ENCODE results near the gene PIAS1.

PIAS1 gene

DNA sequence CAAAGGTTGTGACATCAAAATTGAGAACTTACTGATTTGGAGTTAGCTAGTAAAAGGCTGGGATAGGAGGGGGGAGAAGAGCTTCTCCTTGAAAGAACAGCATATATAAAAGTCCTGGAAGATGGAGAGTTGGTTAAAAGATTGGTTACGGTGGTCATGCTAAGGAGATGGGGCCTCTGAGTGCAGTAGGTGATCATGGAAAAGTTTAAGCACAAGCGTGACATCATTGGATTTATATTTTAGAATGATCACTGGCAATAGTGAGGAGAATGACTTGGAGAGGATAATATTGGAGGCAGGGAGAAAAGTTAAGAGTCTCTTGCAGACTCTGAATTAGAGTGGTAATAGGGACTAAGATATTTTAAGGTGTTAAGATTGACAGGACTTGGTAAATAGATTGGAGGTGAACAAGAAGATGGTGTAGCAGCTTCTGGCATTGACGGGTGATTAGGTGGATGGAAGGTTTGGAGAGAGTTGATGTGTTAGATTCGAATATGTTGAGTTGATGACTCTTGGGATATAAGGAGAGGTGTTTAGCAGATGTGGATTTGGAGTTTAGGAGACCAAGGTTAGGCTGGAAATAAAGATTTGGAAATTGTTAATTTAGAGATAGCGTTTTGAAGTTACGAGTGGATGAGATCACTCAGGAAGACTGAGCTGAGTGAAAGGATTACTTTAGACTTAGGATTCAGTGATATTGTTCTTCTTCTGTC, 19.6 kb downstream of the PIAS1 start:
- no peak for DNase-seq

DNA sequence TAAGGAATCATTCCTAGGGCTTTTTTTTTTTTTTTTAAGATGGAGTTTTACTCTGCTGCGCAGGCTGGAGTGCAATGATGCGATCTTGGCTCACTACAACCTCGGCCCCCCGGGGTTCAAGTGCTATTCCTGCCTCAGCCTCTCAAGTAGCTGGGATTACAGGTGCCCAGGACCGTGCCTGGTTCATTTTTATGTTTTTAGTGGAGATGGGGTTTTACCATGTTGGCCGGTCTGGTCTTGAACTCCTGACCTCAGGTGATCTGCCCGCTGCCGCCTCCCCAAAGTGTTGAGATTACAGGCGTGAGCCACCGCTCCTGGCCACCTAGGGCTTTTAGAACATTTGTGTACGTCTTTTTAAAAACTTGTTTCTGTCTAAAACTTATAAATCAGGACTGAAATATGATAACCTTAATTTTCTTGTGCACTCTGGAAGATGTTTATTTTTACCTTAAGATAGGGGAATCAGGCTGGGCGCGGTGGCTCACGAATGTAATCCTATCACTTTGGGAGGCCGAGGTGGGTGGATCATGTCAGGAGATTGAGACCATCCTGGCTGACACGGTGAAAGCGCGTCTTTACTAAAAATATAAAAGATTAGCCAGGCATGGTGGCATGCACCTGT, 21.8 kb downstream of the PIAS1 start:
- DNase-seq = no peak

DNA sequence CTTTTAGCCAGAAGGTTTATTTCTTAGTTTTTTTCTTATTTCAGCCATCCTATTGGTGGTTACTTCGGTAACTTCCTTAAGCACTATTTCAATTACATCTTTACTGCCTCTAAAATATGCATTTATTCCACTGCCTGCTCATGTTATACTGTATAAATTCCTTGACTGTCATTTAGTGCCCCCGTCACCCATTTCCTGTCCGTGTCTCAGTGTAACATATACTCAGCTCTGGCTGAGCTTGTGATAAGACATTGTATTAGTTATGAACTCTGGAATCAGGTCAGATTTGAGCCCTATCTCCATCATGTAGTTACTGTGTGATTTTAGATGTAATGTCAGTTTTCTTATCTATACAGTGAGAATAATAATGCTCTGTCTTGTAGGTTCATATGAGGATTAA, 24.2 kb downstream of the PIAS1 start:
- no peak for DNase-seq

DNA sequence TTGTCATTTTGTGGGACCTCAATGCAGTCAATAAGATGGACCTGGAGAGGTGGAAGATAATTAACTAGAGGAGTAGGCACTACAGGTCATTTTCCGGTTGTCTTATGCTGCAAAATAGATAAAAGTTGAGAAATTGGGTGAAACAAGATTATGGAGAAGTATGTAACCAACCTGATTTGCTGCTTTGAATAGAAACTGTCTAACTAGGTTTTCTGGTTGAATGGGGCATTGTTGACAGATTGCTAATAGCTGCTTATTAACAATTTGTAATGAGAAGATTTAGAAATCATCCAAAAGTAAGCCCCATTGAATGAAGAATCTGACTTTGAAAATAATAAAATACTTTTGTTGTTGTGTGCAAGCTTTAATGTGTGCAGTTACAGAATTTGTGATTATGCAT, 26.2 kb downstream of the PIAS1 start:
- DNase-seq = no peak

DNA sequence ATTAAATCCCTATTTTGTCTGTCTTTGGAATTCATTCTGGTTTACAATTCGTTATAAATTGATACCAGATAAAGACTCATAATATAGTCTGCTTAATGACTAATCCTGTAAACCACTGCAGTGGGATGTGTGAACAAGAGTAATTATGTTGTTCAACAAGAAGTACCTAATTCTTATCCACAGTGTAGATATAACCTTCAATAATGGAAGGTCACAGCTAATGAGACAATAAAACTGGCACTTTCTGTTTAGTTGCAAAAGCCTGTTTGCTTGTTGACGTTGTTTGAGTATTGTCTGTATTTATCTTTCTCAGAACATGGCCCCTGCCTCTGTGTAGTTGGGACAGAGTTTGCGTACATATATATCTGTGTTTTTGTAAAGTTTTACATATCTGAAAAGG, 26.7 kb downstream of the PIAS1 start:
- no peak for DNase-seq

DNA sequence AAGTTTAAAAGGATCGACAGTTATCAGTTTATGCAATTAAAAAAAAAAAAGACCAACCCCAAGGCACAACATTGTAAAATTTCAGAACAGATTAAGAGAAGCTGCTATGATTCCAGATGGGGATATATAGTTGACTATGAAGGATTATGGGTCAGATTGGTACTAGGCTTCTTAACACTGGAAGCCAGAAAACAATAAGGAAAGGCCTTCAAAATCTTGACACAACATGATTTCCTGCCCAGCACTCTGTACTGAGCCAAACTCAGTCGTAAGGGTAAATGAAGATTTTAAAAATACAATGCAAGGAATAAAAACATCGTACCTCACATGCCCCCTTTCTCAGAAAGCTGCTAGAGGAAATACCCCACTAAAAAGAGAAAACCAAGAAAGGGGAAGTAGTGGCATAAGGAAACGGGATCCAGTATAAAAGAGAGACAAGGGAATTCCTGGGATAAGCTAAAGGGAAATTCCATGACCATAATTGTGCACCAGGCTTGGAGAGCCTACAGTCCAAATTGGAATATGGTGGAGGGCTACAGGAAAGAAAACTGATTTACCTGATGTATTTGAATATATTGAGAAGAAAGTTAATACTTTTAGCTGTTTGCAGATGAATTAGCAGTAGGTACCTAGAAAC, 27.9 kb downstream of the PIAS1 start:
- no peak for DNase-seq

DNA sequence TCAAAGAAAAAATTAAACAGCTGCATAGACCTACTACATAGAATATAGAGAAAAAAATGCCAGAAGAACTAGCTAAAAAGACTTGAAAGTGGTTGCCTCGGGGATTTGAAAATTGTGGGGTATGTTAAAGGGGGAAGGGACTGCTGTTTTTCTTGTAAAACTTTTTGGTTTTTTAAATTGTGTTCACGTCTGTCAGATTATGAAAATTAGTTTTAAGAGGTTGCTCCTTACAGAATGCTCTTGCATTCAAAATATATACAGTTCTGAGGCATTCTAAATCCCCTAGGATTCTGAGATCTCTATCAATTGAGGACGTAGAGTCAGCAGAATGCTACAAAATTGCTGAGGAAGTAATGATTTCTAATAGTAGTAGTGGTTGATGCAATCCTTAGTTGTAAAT, 28.6 kb downstream of the PIAS1 start:
- no peak for DNase-seq

DNA sequence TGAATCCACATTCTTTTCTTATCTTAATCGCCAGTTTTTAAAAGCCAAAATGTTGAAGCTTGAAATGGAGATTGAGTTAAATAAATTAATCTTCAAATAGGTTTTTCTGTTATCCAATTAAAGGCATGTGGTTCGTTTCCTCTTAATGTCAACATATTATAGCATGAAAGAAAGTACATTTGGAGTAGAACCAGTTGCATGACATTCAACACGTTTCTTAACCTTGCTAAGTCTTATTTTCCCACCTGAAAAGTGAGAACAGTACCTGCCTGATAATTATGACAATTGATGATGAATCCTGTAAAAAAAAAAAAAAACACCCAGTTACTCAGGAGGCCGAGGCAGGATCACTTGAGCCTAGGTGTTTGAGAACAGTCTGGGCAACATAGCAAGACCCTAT, 29.3 kb downstream of the PIAS1 start:
- no peak for DNase-seq

DNA sequence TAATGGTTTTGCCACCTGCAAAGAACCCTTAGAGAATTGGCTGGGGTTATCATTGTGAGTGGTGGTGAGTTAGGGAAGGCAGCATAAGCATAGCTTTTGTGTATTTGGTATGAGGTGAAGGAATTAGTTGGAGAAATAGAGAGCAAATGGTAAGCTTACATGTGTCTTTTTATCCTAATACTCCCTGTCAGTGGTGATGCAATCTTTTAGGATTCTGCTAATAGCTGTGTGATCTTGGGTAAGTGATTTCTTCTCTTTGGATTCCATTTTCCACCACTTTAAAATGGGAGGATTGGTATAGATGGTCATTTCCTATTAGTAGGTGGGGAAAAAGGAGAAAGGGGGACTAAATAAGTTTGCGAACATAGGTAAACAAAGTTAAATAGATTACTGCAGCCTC, 30.9 kb downstream of the PIAS1 start:
- no peak for DNase-seq

DNA sequence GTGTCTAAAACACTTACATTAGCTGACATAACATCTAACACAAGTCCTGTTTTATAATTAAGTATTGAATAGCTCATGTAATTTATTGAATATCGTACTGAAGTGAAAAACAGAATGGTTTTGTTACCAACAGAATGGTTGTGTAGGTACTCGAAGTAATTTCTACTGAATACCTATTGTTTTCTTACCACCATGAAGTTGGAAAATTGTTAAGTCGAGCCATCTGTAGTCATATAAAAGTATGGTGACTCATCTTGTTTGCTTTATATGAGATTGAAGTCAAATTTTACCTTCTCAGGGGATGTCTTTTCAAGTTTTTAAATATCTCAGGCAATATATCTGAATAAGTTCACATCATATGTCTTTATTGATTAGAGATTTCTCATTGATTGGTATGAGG, 37.6 kb downstream of the PIAS1 start:
- no peak for DNase-seq

DNA sequence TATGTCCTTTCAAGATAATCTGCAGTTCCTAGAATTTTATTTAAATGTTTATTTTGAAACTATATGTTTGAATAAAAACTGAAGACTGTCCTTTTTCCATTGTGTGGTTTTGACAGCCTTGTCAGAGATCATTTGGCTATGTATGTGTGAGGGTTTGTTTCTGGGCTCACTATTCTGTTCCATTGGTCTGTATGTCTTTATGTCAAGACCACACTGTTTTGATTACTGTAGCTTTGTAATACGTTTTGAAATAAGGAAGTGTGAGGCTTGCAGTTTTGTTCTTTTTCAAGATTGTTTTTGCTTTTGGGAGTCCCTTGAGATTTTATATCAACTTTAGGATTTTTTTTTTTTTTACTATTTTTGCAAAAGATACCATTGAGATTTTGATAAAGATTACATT, 42.0 kb downstream of the PIAS1 start:
- no peak for DNase-seq

DNA sequence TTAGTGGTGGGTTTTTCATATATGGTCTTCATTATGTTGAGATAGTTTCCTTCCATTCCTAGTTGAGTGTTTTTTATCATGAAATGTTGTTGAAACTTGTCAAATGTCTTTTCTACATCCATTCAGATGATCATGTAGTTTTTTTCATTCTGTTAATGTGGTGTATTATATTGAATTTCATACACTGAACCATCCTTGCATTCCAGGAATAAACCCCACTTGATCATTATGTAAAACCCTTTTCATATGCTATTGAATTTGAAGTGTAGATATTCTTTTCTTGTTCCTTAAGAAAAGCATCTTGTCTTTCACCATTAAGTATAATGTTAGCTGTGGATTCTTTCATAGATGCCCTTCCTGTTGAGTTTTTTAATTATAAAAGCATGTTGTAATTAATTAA, 42.9 kb downstream of the PIAS1 start:
- DNase-seq = no peak

DNA sequence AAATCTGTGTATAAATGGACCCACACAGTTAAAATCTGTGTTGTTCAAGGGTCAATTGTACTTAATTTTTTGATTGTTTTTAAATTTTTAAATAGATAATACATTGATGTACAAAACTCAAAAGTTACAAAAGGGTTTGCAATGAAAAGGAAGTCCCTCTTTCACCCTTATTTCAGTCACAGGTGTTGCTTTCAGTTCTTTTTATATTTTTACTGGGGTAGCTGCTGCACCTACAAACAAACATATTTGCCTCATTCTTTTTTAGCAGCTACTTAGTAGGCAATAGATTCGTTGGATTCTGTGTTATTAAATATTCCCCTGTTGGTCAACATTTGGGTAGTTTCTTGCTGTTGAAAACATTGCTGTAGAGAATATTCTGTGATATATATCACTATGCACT, 44.4 kb downstream of the PIAS1 start:
- no peak for DNase-seq

DNA sequence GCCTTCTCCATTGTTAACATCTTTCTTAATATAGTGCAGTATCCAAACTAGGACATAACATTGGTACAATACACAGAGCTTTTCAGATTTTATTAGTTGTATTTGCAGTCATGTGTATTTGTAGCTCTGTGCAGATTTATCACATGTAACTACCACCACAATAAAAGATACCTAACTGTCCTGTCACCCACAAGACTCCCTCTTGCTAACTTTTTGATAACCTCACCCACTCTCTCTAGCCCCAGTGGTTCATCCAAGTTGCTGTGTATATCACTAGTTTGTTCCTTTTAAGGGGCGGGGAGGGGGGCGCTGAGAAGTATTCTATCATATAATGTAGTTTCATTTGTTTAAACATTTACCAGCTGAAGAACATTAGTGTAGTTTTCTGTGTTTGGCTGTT, 46.1 kb downstream of the PIAS1 start:
- no peak for DNase-seq

DNA sequence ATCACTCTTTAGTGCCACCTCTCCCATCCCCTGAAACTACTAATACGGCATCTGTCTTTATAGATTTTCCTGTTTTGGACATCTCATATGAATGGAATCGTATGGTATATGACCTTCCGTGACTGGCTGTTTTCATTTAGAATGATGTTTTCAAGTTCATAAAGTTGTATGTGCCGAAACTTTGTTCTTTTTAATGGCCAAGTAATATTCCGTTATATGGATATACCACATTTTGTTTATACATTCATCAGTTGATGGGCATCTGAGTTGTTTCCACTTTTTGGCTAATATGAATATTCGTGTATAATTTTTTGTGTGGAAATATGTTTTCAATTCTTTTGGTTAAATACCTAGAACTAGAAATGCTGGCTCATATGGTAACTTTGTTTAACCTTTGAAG, 49.5 kb downstream of the PIAS1 start:
- no peak for DNase-seq

DNA sequence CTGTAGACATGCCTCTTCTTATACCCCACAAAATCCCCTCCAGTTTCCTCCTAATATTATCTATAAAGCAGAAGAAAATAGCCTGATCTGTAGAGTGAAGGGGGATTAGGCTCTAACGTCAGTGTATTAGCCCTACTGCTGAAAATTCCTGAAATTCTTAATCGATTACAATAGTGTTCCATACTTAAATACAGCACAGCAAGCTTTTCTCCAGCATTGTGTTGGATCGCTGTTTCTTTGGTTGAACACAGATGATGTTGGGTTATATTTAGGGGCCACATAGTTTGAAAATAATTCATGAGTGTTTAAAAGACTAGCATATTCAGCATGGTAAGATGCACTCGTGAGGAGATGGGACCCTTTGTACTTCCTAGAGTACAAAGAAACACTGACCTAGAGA, 52.5 kb downstream of the PIAS1 start:
- no peak for DNase-seq

DNA sequence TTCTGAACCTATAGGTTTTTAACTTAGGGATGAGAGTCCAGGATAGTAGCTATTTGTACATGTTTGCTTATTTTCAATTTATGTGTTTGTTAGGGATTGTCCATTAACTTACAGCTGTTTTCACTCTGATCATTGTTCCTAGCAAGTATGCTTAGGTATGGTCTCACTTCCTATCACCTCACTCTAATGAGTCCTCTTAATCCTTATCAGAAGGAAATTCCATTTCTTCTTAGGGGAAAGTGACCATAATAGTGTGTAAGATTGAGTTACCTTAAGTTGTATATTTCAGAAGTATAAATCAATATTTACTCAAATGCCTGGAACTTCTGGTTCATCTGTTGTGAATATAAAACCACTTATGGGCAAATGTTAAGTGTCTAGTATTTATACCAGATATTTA, 53.0 kb downstream of the PIAS1 start:
- no peak for DNase-seq

DNA sequence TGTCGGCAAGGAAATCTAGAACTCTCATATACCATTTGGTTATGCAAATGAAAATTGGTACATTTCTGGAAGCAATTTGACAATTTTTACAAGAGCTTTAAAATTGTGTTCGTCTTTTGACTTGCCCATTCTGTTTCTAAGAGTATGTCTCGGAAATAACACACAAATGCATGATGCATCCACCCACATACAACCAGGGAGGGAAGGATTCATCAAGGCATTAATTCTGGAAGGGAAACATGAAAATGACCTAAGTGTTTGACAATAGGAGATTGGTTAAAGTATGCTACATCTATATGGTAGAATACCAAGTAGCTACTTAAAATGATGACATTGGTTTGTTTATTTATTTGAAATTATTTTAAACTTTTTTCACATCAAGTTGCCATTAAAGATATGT, 58.6 kb downstream of the PIAS1 start:
- DNase-seq = no peak

DNA sequence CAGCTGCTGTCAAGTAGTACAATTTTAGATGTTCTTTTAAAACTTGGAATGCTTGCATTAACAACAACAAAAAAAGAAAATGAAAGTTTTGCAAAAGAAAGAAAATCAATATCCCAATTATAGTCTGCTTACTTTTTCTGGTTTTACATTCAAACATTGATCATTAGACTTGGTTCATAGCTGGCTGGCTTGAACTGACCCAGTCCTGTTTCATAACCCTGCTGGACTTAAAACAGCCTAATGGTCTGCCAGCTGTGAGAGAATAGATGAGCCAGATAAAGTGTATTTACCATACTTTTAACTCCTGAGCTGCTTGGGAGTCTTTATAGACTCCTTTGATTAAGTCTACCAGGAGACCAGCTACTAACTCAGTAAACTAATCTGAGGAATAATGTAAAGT, 59.2 kb downstream of the PIAS1 start:
- DNase-seq = no peak

DNA sequence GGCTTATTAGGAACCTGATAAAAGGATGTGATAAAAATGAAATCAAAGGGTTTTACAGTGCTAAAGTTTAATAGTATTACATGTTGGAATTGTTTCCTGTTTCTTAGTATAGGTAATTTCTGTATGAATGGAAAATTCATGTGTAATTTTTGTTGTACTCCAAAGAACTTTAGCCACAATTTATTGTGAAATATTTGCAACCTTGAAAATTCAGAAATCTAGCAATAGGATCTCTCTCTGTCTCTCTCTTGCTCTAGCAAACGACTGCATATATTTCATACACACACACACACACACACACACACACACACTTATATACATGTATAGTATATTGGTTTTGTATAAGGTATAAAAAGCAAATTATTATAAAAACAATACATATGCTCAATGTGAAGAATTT, 59.6 kb downstream of the PIAS1 start:
- no peak for DNase-seq

DNA sequence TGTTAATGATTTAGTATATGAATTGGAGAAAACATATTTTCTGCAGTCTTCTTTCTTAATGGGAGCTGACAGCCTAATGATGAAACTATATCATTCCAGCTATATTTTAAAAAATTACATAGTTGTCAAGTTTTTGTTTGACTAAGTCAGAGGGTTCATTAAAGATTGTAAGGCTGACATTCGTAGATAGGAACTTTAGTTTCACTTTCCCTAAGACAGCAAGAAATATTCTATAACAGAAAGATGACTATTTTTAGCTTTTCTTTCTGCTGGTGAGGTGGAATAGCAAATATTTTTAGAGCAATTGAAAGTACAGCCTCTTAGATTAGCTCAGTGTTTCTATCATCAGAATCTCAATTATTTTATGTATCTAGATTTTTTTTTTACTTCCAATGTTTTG, 60.2 kb downstream of the PIAS1 start:
- peak; percentile 11 for DNase-seq

DNA sequence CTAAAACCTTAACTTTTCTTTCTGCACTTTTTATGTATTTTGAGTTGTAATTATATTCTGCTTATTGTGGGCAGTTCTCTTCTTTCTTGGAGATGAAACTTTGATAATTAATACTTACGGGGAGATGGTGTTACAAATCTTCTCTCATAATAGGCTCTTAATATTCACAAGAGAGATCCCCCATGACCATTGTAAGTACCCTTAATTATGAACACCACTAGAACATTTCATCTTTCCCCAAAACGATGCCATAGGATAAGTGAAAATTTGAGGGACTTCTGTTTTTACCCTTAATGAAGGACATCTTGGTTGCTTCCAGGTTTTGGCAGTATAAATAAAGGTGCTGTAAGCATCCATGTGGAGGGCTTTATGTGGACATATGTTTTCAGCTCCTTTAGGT, 60.7 kb downstream of the PIAS1 start:
- no peak for DNase-seq

DNA sequence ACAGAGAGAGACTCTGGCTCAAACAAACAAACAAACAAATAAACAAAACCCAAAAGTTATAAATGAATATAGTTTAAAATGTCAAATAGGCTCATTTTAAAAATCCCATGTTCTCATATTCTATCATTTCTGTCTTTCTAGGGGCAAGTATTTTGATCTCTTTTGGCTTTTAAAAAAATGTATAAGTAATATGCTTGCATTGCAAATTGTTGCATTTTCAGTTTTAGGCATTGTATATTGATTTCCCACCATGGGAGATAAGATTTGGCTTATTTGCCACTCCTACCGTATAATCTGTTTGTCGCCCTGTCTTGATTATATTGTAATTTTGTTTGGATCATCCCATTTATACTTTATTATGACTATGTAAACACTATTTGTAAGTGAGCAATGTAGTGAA, 70.6 kb downstream of the PIAS1 start:
- DNase-seq = no peak

DNA sequence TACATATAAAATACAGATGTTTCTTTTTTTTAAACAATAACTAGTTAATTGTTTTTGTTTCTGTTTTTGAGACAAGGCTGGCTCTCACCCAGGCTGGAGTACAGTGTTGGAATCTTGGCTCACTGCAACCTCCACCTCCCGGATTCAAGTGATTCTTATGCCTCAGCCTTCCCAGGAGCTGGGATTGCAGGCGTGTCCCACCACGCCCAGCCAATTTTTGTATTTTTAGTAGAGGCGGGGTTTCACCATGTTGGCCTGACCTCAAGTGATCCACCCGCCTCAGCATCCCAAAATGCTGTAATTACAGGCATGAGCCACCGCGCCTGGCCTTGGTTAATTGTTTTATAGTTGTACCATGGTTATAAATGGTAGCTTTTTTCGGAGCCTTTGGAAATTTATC, 72.3 kb downstream of the PIAS1 start:
- no peak for DNase-seq

DNA sequence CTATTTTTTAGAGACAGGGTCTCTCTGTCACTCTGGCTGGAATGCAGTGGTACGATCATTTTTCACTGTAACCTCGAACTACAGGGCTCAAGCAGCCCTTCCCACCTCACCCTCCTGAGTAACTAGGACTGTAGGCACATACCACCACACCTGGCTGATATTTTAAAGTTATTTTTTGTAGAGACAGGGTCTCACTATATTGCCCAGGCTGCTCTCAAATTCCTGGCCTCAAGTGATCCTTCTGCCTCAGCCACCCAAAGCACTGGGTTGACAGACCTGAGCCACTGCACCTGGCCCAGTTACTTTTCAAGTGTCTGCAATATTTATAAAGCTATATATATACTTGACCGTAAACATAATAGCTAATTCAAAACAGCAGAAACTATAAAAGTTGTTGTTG, 75.0 kb downstream of the PIAS1 start:
- DNase-seq = no peak
